ENCODE results near the gene ADRA2B. TPM values are rescaled to one million over a fixed set of nuclear protein-coding genes. Genes with fewer than 3 reads are reported as not detected.
"Not testable (repeated sequence)": the region's sequence is repeated elsewhere in the genome, so short reads cannot be mapped to it uniquely, and the experiment has no call there.

Gene ADRA2B
- total RNA-seq, 1 donor from 2014 or later = 0.14 TPM

DNA sequence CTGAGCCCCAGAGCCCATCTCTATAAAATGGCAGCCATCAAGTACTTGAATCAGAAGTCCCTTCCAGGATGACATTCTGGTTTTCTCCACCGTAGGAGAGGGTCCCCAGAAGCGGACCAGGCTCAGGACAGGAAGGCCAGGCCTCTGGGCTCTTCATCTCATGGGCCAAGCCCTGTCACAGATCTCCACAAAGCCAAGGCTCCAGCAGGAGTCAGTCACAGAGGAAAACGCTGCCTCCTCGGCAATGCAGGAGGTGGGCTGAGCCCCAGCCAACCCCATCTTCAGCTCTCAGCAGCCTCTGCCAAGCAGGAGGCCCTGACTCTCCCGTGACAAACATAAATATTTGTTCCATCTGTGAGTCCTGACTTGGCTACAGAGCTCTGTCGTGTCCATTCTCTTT, 42.2 kb downstream of the ADRA2B start:
- H3K36me3 ChIP-seq = no peaks in the 10 kb centered on the region

DNA sequence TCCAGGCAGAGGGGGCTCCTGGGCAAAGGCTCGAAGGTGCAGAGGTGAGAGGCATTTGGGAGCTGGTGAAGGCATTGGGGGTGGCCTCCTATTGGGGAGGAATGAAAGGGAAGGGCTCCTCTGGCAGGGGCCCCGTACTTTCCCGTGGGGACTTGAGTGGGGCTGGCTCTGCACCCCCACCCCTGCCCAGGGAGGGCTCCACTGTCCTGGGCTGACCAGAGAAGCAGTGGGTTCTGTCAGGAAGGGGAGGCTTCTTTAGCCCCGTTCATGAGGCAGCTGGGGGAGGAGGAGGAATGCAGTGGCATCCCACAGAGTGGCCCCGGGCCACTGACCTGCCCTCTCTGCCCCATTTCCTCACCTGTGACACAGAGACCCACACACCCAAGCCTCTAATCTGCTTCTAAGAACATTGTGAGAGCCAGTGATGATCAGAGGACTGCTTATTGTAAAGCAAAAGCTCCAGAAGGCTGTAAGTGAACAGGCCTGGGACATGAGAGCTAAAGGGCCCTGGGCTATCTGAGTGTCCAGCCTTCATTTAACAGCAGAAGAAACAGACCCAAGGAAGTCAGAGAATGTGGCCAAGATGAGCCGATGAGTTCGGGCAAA, 43.1 kb downstream of the ADRA2B start:
- Histone ChIP-seq H3K9me3 (no peaks in the 10 kb centered on the region), H3K4me3 (no peak overlapping the region), H3K36me3 (no peaks in the 10 kb centered on the region), H3K27ac (no peak overlapping the region), H3K27me3 (no peaks in the 10 kb centered on the region), H3K4me1 (no peaks in the 10 kb centered on the region)
- intact Hi-C loops (cut with DNase I) = no loop called here
- TF ChIP-seq, protein P1, sequence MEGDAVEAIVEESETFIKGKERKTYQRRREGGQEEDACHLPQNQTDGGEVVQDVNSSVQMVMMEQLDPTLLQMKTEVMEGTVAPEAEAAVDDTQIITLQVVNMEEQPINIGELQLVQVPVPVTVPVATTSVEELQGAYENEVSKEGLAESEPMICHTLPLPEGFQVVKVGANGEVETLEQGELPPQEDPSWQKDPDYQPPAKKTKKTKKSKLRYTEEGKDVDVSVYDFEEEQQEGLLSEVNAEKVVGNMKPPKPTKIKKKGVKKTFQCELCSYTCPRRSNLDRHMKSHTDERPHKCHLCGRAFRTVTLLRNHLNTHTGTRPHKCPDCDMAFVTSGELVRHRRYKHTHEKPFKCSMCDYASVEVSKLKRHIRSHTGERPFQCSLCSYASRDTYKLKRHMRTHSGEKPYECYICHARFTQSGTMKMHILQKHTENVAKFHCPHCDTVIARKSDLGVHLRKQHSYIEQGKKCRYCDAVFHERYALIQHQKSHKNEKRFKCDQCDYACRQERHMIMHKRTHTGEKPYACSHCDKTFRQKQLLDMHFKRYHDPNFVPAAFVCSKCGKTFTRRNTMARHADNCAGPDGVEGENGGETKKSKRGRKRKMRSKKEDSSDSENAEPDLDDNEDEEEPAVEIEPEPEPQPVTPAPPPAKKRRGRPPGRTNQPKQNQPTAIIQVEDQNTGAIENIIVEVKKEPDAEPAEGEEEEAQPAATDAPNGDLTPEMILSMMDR (IDR thresholded peaks at IDR 0.05) = no peak
- ATAC-seq = peak; percentile 22
- peak; percentile 53 for DNase-seq

More for the DNA sequence above, 42.2 kb downstream of the ADRA2B start:
- H3K27me3 ChIP-seq = no peaks in the 10 kb centered on the region
- DNase-seq (peak; percentile 54), ATAC-seq (no peak)
- TF ChIP-seq, protein P1 (IDR thresholded peaks at IDR 0.05) = no peak
- no peaks in the 10 kb centered on the region for H3K9me3 ChIP-seq
- intact Hi-C loops (cut with DNase I) = no loop called here
- no peak overlapping the region for H3K27ac ChIP-seq
- H3K4me3 ChIP-seq = no peak overlapping the region
- no peaks in the 10 kb centered on the region for H3K4me1 ChIP-seq

DNA sequence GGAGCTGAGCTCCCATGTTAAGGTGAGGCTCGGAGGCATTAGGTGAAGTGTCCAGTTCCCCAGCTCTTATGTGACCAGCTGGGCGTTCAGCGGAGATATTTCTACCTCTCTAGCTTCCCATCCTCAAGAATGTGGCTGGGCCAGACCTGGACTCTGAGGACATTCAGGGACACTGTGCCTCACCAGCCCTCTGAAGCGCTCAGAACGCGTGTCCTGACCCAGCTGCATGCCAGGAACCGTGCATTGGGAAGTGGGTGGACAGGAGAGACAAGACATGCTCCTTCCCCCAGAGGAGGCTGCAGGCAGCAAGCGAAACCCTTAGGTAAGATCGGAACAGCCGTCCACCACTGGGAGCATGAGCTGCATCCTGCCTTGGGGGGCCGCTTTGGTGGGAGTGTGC, 43.6 kb downstream of the ADRA2B start:
- TF ChIP-seq, protein P1 (IDR thresholded peaks at IDR 0.05) = no peak
- Histone ChIP-seq H3K4me3 (no peak overlapping the region), H3K4me1 (no peaks in the 10 kb centered on the region), H3K9me3 (no peaks in the 10 kb centered on the region), H3K36me3 (no peaks in the 10 kb centered on the region), H3K27ac (no peak overlapping the region), H3K27me3 (no peaks in the 10 kb centered on the region)
- intact Hi-C loops (cut with DNase I) = no loop called here
- ATAC-seq (peak; percentile 84), DNase-seq (peak; percentile 70)

DNA sequence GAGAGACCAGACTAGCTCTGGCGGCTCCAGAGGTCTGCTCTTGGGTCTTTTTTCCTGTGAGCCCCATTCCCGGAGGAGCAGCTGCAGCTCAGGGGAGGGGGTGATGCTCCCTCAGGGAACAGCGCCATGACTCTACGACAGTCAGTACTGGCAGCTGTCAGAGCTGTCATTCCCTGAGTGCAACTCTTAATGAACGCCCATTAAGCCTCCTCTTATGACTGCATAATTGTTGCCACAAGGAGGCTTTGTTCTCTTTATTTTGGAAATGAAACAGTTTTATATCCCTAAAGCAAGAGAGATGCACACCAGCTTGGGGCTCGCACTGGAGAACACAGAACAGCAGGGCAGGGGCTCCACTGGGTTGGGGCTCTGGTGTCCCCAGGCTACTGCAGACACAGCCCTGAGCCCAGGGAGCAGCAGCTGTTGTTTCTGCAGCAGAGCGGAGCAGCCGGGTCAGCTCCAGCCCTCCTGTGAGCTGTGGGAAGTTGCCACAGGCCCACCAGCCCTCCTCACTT, 44.3 kb downstream of the ADRA2B start:
- H3K27me3 ChIP-seq; H3K9me3 ChIP-seq; H3K27ac ChIP-seq; H3K36me3 ChIP-seq; intact Hi-C loops (cut with DNase I); H3K4me3 ChIP-seq; ATAC-seq; H3K4me1 ChIP-seq; DNase-seq: not testable (repeated sequence)

DNA sequence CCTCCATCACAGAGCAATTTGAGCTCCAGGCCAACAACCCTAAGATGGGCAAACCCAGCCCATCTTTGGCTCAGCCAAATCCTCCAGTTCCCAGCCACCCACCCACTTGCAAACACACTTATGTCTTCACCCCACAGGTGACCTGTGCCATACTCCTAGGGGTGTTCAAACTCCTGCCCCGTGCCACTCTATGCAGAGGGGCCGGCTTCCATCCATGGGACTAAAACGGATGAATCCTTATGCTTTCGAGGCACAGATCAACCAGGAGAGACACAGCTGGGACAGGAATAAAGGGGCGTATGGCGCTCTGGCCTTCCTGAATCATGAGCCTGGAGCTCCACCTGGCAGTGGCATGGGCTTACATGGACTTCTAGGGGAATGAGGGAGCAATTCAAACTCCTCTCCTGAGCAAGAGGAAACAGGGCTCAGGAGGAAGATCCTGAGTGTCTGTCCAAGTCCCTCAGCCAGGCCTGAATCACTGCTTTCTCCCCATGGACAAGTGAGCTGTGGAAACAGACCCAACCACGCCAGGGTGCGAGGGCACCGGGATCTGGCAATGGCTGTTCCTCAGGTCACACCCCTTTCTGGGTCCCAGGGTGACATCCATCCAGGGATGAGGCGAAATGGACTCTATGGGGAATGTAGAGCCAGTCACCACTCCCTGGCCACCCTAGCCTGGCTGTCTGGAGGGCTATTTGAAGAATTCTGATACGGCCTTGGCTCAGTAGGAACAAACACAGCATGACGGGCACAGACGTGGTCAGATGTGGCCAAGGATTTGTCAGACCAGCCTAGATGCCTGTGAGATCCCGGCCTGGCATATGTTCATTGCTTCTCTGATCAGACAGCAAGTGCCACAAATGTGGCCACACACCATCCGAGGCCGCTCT, 45.0 kb downstream of the ADRA2B start:
- H3K27ac ChIP-seq; ATAC-seq; DNase-seq; intact Hi-C loops (cut with DNase I); H3K9me3 ChIP-seq; H3K4me3 ChIP-seq; H3K27me3 ChIP-seq; H3K36me3 ChIP-seq; H3K4me1 ChIP-seq: not testable (repeated sequence)

DNA sequence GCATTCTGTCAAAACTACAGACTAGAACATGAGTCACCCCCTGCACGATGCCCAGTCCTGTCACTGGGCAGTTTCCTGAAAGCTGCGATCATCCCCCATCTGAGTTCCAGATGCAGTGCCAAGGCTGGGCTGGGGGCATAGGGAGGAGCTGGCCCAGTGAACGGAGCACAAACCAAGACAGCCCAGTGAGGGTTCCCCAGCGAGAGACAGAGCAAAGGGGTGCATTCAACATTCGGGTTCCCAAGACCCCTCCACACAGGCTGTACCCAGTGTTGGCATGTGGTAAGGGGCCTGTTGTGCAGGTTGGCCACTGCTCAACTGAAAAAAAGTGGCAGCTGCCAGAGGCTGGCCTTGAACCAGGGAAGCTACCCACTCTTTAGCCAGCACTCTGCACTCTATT, 46.0 kb downstream of the ADRA2B start:
- intact Hi-C loops (cut with DNase I); H3K27ac ChIP-seq; H3K27me3 ChIP-seq; H3K9me3 ChIP-seq; DNase-seq; H3K36me3 ChIP-seq; H3K4me1 ChIP-seq; ATAC-seq; H3K4me3 ChIP-seq: not testable (repeated sequence)

DNA sequence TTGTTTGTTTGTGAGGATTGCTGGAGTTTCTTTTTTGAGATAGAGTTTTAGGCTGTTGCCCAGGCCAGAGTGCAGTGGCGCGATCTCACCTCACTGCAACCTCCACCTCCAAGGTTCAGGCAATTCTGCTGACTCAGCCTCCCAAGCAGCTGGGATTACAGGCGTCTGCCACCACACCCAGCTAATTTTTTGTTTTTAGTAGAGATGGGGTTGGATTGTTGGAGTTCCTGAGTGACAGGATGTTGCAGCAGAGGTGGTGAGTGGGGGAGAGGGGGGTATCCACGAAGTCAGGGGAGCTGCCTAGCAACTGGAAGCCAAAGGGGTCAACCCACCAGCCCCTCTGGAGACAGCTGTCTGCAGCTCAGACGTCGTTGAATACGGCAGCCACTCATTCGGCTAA, 46.5 kb downstream of the ADRA2B start:
- H3K36me3 ChIP-seq; H3K4me1 ChIP-seq; ATAC-seq; H3K9me3 ChIP-seq; DNase-seq; H3K27me3 ChIP-seq; H3K27ac ChIP-seq; H3K4me3 ChIP-seq; intact Hi-C loops (cut with DNase I): not testable (repeated sequence)

DNA sequence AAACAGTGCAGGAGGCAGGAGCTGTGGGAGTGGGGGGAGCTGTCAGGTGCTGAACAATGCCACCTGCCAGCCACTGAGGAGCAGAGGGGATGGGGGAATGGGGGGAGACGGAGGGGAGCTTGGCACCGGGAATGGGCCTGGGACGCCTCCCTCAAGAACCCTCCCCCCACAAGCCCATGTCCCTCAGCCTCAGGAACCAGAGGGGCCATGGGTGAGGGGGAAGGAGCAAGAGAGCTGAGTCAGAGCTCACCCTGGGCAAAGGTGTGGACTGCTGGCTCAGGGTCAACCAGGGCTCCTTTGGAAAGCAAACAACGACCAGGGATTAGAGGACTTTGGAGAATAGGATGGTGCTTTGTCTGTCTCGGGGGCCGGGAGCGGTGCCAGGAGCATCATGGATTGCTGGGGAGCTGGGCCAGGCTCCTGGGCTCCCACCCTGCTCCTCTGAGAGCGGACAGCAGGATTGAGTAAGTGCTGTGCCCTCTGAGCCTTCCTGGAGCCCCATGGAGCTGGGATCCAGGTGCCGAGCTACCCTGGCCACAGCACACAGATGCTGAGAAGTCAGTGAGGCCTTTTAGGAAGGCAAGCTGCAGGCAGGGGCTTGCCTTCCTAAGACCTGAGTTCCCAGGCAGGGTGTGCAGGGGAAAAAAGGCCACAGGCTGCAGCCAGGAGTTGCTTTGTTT, 48.3 kb downstream of the ADRA2B start:
- H3K27ac ChIP-seq; intact Hi-C loops (cut with DNase I); H3K36me3 ChIP-seq; H3K4me3 ChIP-seq; H3K4me1 ChIP-seq; H3K9me3 ChIP-seq; ATAC-seq; H3K27me3 ChIP-seq: not testable (repeated sequence)
- peak; percentile 63 for DNase-seq

DNA sequence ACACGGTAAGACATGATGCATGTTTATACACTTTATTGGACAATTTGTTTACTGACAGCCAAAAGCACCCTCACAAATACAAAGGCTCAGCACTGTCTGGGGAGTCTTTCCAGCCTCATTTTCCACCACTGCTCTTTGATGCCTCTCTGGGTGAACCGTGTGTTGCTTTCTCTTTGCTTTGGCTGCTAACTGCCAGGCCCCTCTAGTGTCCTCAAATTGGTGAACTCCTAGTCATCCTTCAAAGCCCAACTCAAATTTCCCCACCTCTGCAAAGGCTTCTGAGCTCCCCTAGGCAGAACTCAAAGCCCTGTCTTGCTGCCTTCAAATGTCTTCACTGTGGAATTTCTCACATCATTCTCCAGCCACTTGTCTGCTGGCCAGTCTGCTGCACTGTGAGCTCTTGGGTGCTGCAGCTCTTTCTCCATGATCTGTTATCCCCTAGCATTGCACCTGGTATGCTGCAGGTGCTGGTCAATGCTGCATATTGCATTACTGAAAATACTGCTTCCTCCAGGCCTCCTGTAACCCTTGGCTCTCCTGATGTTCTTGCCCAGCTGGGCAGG, 49.2 kb downstream of the ADRA2B start:
- H3K4me3 ChIP-seq; H3K27me3 ChIP-seq; H3K36me3 ChIP-seq; H3K4me1 ChIP-seq; DNase-seq; H3K9me3 ChIP-seq; intact Hi-C loops (cut with DNase I); H3K27ac ChIP-seq; ATAC-seq: not testable (repeated sequence)

DNA sequence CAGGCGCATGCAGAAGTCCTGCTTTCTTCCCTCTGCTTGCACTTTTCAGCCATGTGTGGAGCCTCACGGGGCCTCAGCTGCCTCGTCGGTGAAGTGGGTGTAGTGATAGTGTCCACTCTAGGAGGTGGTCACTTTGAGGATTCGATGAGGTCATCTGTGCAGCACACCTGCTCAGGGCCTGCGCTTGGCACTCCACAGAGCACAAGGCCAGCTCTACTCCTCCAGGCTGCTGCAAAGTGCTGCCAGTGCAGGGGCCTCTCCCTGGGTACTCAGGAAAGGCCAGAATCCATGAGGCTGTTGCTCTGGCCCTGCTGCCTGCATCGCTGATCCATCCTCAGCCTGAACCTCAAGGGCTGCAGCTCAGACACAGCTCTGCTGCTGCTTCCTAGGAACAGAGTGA, 49.9 kb downstream of the ADRA2B start:
- H3K36me3 ChIP-seq; H3K27me3 ChIP-seq; intact Hi-C loops (cut with DNase I); ATAC-seq; H3K4me3 ChIP-seq; H3K9me3 ChIP-seq; H3K4me1 ChIP-seq; H3K27ac ChIP-seq: not testable (repeated sequence)
- DNase-seq = peak; percentile 57

Measured in upper lobe of right lung (tissue), 1 donor.